Pulmonary artery endothelial cell (primary cell): ENCODE measurements around the gene SNX30. TPM values are rescaled to one million over a fixed set of nuclear protein-coding genes. Genes with fewer than 3 reads are reported as not detected.
A peak's percentile ranks its signal among the peaks of the same experiment; 100 is the strongest.
"Not testable (repeated sequence)": the region's sequence is repeated elsewhere in the genome, so short reads cannot be mapped to it uniquely, and the experiment has no call there.

ENCODE experiments used
- DNase-seq: peaks from one replicate; pipeline ENCODE4 v3.0.0-alpha.2; 2011; ENCODE audit warnings: low read depth, low spot score
- total RNA-seq: library from RNA; depleted of rRNA; stranded (reverse); fragments of >200 nt; gene quantifications from 2 replicates; pipeline ENCODE4 v1.2.3, GENCODE V29; 2014

Gene SNX30, protein sequence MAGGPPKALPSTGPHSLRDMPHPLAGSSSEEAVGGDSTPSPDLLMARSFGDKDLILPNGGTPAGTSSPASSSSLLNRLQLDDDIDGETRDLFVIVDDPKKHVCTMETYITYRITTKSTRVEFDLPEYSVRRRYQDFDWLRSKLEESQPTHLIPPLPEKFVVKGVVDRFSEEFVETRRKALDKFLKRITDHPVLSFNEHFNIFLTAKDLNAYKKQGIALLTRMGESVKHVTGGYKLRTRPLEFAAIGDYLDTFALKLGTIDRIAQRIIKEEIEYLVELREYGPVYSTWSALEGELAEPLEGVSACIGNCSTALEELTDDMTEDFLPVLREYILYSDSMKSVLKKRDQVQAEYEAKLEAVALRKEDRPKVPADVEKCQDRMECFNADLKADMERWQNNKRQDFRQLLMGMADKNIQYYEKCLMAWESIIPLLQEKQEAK
- 7.2 and 7.6 TPM in 2 replicates for total RNA-seq

DNA sequence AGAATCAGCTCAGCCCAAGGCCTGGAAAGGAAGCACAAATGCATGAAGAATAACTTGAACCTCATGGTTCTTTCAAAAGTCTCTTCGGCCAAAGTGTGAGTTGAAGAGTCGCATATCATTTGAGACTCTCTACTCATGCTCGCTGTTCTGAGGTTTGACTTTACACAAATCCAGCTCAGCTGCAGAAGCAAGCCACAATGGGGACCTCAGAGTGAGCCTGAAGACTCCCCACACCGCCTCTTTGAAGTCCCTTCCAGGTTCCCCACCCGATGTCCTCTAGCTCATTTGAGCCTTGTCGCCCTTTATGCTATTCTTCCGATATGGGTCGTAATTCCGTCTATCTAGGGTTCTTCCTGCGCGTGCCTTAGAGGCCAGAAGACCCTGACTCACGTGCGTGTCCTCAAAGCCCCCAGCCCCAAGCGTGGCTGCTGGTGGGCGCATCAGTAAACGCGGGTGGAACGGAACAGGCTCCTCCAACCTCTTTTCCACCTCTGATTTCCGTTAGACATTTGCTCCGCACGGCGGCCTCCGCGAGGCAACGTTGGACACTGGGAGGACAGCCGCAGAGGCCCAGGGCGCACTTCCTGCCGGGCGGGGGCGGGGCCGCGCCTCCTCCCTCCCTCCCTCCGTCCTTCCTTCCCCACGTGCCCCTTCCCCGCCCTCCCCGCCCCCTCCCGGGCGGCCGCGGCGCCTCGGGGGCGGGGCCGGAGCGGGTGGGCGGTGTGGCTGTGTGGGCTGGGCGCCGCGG is at the start of gene SNX30:
Gene SNX30 (plus strand): TSS at position 745 of the 748 bp plus-strand sequence. CDS start 242 bp downstream, outside the sequence.
- DNase-seq = peak; percentile 37

DNA sequence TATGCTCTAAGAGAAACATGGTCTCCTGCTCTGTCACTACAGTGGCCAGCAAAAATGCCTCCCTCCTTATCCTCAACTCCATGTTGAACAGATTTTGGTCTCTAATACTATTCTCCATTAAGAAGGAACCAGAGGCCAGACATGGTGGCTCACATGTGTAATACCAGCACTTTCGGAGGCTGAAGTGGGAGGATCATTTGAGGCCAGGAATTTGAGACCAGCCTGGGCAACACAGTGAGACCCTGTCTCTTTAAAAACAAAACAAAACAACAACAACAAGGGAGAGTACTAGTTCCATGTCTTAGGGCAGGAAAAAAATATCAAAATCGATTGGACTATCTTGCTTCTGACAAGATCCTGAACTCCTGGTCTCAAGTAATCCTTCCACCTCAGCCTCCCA is 47.3 kb upstream of the SNX30 start:
- no peak for DNase-seq

DNA sequence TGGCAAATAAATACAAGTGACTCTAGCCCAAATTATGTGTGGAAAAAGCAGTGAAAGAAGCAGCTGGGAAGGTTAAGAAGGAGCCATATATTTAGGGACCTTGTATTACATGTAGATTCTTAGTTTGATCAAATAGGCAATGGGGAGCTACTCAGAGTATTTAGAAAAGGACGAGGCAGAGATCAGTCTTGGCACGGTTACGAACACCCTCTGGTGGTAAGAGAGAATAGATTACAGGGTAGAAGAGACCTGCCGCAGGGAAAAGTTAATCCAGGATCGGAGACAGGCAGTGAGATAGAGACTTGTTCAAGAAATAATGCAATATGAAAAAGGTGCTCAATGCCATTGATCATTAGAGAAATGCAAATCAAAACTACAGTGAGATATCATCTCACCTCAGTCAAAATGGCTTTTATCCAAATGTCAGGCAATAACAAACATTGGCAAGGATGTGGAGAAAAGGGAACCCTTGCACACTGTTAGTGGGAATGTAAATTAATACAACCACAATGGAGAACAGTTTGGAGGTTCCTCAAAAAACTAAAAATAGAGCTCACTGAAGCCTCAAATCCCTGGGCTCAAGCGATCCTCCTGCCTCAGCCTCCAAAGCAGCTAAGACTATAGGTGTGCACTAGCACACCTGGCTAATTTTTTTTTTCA is 44.7 kb upstream of the SNX30 start:
- DNase-seq = no peak

GRCh38 chr9:112711050-112711689 is 39.4 kb upstream of the SNX30 start:
- DNase-seq = peak; percentile 4

DNA sequence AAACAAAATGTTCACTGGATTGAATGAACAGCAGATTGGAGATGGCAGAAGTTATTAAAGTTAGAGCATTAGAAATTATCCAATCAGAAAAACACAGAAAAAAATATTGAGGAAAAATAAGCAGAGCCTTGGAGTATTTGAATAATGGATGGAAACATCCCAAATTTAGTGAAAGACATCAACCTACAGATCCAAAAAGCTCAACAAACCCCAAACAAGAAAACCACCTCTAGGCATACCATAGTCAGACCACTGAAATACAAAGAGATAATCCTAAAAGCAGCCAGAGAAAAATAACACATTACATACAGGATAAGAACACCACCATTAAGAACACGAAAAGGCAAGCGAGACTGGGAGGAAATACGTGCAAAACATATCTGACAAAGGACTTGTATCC is 37.9 kb upstream of the SNX30 start:
- no peak for DNase-seq

DNA sequence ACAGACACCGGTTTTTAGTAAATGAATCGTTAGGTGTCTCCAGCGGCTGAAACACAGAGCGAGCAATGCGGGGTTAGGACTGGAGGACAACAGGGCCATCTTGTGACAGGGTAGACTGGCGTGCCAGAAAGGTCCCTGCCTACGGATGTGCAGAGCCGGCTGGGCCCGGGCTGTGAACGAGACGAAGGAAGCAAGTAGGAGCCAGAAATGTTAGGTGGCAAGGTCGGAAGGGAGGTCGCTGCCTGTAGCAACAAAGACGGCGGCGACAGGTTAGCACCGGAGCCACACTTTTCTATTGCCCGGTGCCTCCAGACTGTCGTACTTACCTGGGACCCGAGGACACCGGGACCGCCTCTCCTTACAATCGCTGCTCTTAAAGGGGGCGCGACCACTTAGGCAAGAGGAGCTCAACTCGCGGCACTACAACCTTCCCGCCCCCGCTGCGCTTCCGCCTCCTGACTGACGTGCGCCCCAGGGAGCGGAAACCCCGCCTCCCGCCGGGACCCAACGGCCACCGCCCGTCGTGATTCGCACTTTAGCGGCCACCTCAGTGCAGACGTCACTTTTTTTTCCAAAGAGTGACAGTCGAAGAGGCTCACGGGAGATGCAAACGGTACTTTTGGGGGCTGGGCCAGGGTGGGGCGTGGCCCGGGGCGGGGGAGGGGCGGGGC is 32.8 kb upstream of the SNX30 start, which contains the start of gene INIP:
Gene INIP (minus strand): TSS at position 457 of the 671 bp plus-strand sequence. CDS start 1,632 bp downstream, outside the sequence.
- peak; percentile 83 for DNase-seq

DNA sequence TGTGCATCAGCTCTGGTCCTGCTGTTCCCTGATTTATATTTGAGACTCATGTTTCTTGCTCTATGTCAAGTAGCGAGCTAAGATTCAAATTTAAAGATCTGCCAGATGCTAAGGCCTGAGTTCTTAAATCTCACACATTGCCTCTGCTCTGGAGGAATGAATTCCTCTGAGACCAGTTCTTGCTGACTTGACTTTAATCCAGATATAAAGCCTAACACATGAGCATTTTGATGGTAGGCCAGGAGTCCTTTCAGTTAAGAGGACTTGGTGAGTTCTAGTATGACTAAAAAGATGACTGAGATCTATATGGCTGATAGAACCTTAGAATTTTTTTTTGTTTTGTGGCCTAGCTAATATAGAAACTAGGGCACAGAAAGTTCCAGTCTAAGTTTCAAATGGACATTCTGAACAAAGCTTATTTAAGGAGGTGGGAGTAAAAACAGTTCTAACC is 31.3 kb upstream of the SNX30 start:
- DNase-seq = no peak

- no peak for DNase-seq
Observed at GRCh38 chr9:112719696-112720095, 30.9 kb upstream of the SNX30 start.

GRCh38 chr9:112720113-112720780 is 30.3 kb upstream of the SNX30 start:
- no peak for DNase-seq

DNA sequence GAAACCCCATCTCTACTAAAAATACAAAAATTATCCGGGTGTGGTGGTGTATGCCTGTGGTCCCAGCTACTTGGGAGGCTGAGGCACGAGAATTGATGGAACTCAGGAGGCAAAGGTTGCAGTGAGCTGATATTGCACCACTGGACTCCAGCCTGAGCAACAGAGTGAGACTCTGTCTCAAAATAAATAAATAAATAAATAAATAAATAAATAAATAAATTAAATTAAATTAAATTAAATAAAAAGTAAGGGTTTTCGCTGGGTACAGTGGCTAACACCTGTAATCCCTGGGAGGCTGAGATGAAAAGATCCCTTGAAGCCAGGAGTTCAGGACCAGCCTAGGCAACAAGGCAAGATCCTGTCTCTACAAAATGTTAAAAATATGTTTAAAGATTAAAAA is 27.8 kb upstream of the SNX30 start:
- DNase-seq = not testable (repeated sequence)

- no peak for DNase-seq
Observed at GRCh38 chr9:112725961-112726360, 24.6 kb upstream of the SNX30 start.

DNA sequence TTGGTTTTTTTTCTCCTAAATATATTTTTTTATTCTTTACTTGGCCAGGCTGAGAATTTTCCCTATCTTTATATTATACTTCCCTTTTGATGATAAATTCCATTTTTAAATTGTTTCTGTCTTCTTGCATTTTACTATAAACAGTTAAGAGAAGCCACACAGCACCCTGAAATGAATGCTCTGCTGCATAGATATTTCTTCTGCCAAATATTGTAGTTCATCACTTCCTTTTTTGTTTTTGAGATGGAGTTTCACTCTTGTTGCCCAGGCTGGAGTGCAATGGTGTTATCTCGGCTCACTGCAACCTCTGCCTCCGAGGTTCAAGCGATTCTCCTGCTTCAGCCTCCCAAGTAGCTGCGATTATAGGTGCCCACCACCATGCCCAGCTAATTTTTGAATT is 24.1 kb upstream of the SNX30 start:
- no peak for DNase-seq

DNA sequence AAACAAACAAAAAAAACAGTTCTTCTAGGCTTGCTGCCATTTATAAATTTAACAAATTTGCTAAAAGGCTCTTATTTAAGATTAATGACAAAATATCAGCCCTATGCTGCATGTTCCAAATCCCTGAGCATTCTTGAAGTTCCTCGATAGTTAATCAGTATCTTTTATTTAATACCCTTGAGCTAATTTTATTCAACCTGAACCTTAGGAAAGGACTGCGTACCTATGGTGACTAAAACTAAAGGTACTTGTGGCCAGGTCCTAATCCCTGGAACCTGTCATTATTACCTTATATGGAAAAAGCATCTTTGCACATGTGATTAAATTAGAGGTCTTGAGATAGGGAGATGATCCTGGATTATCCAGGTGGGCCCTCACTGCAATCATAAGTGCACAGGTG is 22.2 kb upstream of the SNX30 start:
- no peak for DNase-seq

GRCh38 chr9:112731971-112732370 is 18.6 kb upstream of the SNX30 start:
- DNase-seq = no peak

DNA sequence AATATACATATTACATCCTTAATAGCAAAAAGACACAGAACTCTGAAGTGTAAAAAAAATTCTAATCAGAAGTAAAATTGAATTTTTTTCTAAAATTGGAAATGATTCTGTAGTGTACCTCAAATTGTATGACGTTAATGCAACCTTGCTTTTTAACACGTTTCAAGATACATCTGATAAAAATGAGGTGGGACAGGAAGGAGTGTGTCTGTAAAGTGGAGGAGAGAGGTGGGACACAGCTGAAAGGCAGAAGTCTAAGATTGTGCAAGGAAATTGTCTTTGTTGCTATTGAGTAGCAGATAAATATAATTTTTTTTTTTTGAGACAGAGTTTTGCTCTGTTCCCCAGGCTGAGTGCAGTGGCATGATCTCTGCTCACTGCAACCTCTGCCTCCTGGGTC is 15.7 kb upstream of the SNX30 start:
- no peak for DNase-seq

DNA sequence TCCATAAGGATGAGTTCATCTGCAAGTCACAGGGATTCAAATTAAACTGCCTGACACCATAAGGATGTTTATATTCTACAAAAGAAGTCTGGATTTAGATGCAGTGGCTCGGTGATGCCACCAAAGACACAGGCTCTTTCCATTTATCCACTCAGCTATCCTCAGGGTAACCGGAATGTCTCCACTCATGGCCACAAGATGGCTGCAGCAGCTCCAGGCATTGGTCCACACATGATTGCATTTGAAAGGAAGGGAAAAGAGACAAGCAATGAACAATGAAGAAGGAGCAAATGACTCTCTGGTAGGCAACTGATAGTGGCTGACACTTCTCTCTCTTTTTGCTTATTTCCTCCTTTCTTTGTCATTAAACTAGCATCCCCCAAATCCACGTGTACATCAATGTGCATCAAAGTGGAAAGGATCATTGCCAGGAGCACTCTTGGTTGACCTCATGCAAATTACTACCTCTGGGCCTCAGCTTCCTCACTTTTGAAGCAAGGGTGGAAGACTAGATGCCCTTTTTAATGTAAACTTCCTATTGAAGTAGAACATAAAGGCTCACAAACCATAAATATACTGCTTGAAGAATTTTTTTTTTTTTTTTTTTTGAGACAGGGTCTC is 7.2 kb upstream of the SNX30 start:
- DNase-seq = no peak

- DNase-seq = no peak
Observed at GRCh38 chr9:112744177-112744576, 6.4 kb upstream of the SNX30 start.

GRCh38 chr9:112747094-112747493 is 3.5 kb upstream of the SNX30 start:
- no peak for DNase-seq

GRCh38 chr9:112750764-112751055 is 150 bp downstream of the SNX30 start:
- no peak for DNase-seq
